COLO668 (cell line): ENCODE data around the gene STXBP1.

Experiments
- DNase-seq: peaks from one replicate; lab custom pipeline; 2025; ENCODE audit not compliant: unreplicated experiment; lab: John Stamatoyannopoulos, UW

The STXBP1 gene

GRCh38 chr9:127731938-127732337 is 119.9 kb downstream of the STXBP1 start:
- DNase-seq, result no peak

- DNase-seq, result no peak
Observed at GRCh38 chr9:127732444-127732843, 120.4 kb downstream of the STXBP1 start.

DNA sequence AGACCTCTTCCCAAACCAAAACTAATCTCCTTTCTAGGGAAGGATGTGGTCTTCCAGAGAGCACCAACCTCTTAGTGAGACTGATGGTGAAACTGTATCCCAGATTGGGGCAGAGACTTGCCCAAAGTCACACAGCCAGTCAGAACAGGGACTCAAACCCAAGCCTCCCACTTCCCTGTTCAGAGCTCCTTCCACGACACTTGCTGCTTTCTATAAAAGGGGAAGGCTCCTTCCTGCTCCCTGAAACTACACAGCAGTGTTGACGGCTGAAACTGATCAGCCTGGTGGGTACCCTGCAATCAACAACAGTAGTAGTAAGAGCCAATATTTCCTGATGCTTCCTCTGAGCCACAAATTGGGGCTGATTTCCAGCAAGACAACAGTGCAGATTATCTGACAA is 121.5 kb downstream of the STXBP1 start:
- no peak for DNase-seq

- no peak for DNase-seq
Observed at GRCh38 chr9:127734247-127734746, 122.2 kb downstream of the STXBP1 start.

DNA sequence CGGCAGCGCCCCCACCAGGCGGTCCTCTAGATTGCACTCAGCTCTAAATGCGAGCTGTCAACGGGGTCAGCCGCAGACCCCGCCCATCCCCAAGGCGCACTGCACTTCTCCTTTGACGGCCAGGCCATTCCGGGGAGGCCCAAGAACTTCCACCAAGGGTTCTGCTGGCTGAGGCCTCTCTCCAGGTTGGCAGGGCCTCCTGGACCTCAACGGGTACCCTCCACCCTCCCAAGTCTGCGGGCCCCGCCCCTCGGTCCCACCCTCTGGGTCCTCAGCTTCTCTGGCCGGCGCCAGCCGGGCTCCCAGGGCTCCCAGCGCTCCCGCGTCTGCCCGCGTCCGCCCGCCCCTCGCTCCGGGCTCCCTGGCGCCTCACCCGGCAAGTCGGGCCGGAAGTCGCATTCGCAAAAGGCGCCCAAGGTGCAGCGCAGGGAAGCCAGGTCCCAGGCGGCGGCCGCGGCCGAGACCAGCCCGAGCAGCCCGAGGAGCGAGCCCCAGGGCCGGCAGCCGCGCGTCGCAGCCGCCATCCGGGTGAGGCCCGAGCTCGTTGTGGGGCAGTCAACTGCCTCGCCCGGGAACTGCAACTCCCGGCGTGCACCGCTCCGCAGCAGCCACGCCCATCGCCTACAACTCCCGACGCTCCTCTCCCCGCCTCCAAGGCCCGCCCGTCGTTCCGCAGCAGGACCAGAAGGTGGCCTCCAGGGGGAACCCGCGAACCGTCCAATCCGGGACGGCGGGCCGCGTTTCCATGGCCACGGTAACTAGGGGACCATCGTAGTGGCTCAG is 122.9 kb downstream of the STXBP1 start, which contains the start of gene TOR2A:
TSS of gene TOR2A (minus strand) at position 548 of the 783 bp plus-strand sequence. CDS start at position 524, 24 bp downstream.
- peak; percentile 98 for DNase-seq

DNA sequence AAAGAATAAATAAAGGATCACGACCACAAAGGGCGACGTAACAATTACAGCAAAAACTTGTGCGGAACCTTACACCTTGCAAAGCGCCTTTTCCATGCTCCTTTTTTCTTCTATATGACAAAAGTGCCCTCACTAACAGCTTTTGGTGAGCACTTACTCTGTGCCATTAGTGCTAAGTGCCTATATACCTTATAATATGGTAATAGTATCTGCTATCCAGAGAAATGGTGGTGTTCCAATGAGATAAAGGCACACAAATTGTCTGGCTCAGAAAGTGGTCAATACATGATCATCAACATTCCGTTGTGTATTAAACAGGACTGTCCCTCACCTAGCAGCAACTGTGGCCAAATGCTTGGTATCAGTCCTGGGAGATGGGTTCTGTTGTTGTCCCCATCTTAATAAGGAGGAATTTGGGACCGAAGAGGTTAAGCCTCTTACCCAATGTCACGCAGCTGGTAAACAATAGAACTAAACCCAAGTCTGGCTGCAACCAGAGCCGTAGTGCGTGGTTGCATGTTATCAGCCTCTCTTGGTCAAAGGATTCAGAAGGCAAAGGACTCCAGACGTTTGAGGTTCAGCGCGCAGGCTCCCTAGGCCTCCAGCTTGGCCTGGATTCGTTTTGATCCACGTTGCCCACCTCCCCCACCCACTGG is 123.6 kb downstream of the STXBP1 start:
- no peak for DNase-seq

DNA sequence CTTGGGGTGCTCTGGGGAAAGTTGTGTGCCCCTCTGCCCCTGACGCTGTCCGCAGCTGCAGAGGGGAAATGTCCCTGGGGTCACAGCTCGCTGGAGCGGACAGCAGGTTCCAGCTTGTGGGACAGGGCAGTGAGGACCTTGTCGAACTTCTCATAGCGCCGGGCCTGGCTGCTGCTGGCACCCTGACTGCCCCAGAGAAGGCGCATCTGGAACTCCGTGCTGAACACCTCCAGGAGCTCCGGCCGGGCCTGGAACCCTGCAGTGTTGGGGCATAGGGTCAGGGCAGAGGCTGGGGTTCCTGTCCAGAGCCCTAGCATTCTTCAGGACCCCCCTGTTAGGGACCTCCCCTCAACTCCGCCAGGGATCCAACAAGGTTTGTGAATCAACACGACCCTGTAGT is 126.6 kb downstream of the STXBP1 start:
- DNase-seq, result no peak

DNA sequence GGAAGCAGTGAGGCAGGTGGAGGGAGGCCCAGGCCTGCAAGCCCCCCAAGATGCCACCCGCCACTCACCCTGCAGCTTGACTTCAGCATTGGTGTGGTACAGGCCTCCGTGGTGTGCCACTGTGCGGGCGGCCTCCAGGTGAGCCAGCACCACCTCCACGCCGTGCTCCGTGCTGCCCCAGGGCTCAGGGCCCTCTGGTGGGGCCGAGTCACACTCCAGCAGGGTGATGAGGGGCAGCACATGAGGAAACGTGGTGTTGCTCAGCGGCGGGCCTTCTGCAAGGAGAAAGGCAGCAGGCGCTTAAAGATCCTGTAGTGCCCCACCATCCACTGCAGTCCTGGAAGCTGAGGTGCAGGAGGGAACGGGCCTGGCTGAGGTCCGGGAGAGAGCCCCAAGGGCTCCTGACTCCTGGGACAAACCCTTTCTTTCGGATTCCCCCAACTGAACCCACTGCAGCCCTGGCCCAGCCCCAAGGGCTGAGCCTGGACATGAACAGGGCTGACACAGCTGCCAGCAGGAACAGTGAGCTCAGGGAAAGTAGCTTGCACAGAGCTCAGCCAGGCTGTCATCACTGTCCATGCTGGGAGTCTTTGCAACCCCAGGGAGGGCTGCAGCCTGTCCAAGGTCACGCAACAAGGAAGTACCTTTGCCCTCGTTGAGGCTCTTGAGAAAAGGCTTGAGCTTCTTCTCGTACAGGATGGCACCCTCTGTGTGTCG is 127.7 kb downstream of the STXBP1 start:
- DNase-seq, result no peak

GRCh38 chr9:127741831-127742434 is 129.9 kb downstream of the STXBP1 start:
- DNase-seq, result peak; percentile 74
